H9 (cell line): Measurements from ENCODE around the gene COCH. TPM values are rescaled to one million over a fixed set of nuclear protein-coding genes. Genes with fewer than 3 reads are reported as not detected.

Experiments
- DNase-seq: peaks from one replicate; pipeline ENCODE4 v3.0.0-alpha.2; 2017
- H2AFZ ChIP-seq: one replicate; pipeline ENCODE4 v1.6.1; 2013; ENCODE audit warnings: mild to moderate bottlenecking, low read length, control low read depth, moderate library complexity
- H2AK5ac ChIP-seq: 2 replicates; pipeline ENCODE4 v1.6.1; 2013; ENCODE audit warnings: low read length, control low read depth, mixed read lengths; ENCODE audit not compliant: insufficient read length
- H2BK120ac ChIP-seq: one replicate; pipeline ENCODE4 v1.6.1; 2013; ENCODE audit warnings: low read depth, mild to moderate bottlenecking, low read length, control low read depth, inconsistent platforms; ENCODE audit not compliant: poor library complexity, severe bottlenecking
- H2BK12ac ChIP-seq: 2 replicates; pipeline ENCODE4 v1.6.1; 2013; ENCODE audit warnings: low read length, control low read depth, mixed read lengths, low read depth; ENCODE audit not compliant: insufficient read length
- H2BK15ac ChIP-seq: 2 replicates; pipeline ENCODE4 v1.6.1; 2013; ENCODE audit warnings: low read depth, low read length, control low read depth
- H2BK20ac ChIP-seq: one replicate; pipeline ENCODE4 v1.6.1; 2013; ENCODE audit warnings: low read depth, mild to moderate bottlenecking, low read length, control low read depth, inconsistent platforms; ENCODE audit not compliant: poor library complexity, severe bottlenecking
- H2BK5ac ChIP-seq: 2 replicates; pipeline ENCODE4 v1.6.1; 2013; ENCODE audit warnings: low read length, control low read depth, mixed read lengths; ENCODE audit not compliant: insufficient read length
- H3K14ac ChIP-seq: 2 replicates; pipeline ENCODE4 v1.6.1; 2013; ENCODE audit warnings: low read length, control low read depth; ENCODE audit not compliant: insufficient read depth
- H3K18ac ChIP-seq: 2 replicates; pipeline ENCODE4 v1.6.1; 2013; ENCODE audit warnings: low read depth, mild to moderate bottlenecking, mixed read lengths, low read length, control low read depth; ENCODE audit not compliant: insufficient read length
- H3K23ac ChIP-seq: 2 replicates; pipeline ENCODE4 v1.6.1; 2013; ENCODE audit warnings: low read length, control low read depth, mixed read lengths, low read depth; ENCODE audit not compliant: insufficient read length
- H3K23me2 ChIP-seq: 2 replicates; pipeline ENCODE4 v1.6.1; 2013; ENCODE audit warnings: low read depth, mild to moderate bottlenecking, mixed read lengths, low read length, control low read depth; ENCODE audit not compliant: insufficient read length, poor library complexity, severe bottlenecking
- H3K27ac ChIP-seq: 2 replicates; pipeline ENCODE4 v1.5.1; 2013; ENCODE audit warnings: low read length, control low read depth, mixed read lengths, low read depth; ENCODE audit not compliant: insufficient read length
- H3K27me3 ChIP-seq: 2 replicates; pipeline ENCODE4 v1.6.1; 2013; ENCODE audit warnings: low read length, control low read depth, inconsistent platforms; ENCODE audit not compliant: insufficient read depth
- H3K4ac ChIP-seq: 2 replicates; pipeline ENCODE4 v1.6.1; 2013; ENCODE audit warnings: low read depth, mild to moderate bottlenecking, control low read depth, inconsistent platforms, low read length, moderate library complexity
- H3K4me1 ChIP-seq: 2 replicates; pipeline ENCODE4 v1.6.1; 2013; ENCODE audit warnings: low read length, control low read depth, inconsistent platforms; ENCODE audit not compliant: insufficient read depth
- H3K4me2 ChIP-seq: 2 replicates; pipeline ENCODE4 v1.6.1; 2013; ENCODE audit warnings: low read length, control low read depth, mixed read lengths; ENCODE audit not compliant: insufficient read length, insufficient read depth
- H3K56ac ChIP-seq: 2 replicates; pipeline ENCODE4 v1.6.1; 2013; ENCODE audit warnings: low read depth, mild to moderate bottlenecking, mixed read lengths, low read length, control low read depth; ENCODE audit not compliant: insufficient read length
- H3K79me1 ChIP-seq: 2 replicates; pipeline ENCODE4 v1.6.1; 2013; ENCODE audit warnings: low read depth, mild to moderate bottlenecking, moderate library complexity, low read length, control low read depth, inconsistent platforms; ENCODE audit not compliant: insufficient read depth, poor library complexity, severe bottlenecking
- H3K79me2 ChIP-seq: 2 replicates; pipeline ENCODE4 v1.6.1; 2013; ENCODE audit warnings: low read length, control low read depth, inconsistent platforms; ENCODE audit not compliant: insufficient read depth
- H3K9ac ChIP-seq: 2 replicates; pipeline ENCODE4 v1.6.1; 2013; ENCODE audit warnings: low read length, control low read depth, mixed read lengths; ENCODE audit not compliant: insufficient read length; ENCODE audit errors: extremely low read depth
- H3K9me3 ChIP-seq: one replicate; pipeline ENCODE4 v1.6.1; 2013; ENCODE audit warnings: low read depth, low read length, inconsistent platforms; ENCODE audit not compliant: control insufficient read depth
- H3T11ph ChIP-seq: one replicate; pipeline ENCODE4 v1.6.1; 2013; ENCODE audit warnings: mild to moderate bottlenecking, low read length, control low read depth, inconsistent platforms
- H4K20me1 ChIP-seq: one replicate; pipeline ENCODE4 v1.6.1; 2013; ENCODE audit not compliant: control insufficient read depth, insufficient read length, insufficient read depth
- H4K5ac ChIP-seq: 2 replicates; pipeline ENCODE4 v1.6.1; 2013; ENCODE audit warnings: low read depth, mild to moderate bottlenecking, mixed read lengths, low read length, control low read depth; ENCODE audit not compliant: insufficient read length
- H4K8ac ChIP-seq: replicated peaks from 2 replicates; pipeline ENCODE4 v1.6.1; 2013; ENCODE audit warnings: low read length, control low read depth, mixed read lengths, low read depth; ENCODE audit not compliant: insufficient read length
- H4K91ac ChIP-seq: 2 replicates; pipeline ENCODE4 v1.6.1; 2013; ENCODE audit warnings: low read depth, mild to moderate bottlenecking, moderate library complexity, mixed read lengths, low read length, control low read depth; ENCODE audit not compliant: insufficient read length
- H3K27ac Mint-ChIP-seq, 3 experiments: 2 replicates in 2 of 3; 3 replicates in 1 of 3; pipeline ENCODE4 v1.8.0; 2020 to 2021; ENCODE audit warnings: mixed read lengths in 3 of 3, mild to moderate bottlenecking in 1 of 3, moderate library complexity in 1 of 3
- H3K27me3 Mint-ChIP-seq: 2 replicates; pipeline ENCODE4 v1.8.0; 2021; ENCODE audit warnings: low read depth, mild to moderate bottlenecking, moderate library complexity, mixed read lengths
- H3K36me3 Mint-ChIP-seq, 3 experiments: 2 replicates in 2 of 3; 3 replicates in 1 of 3; pipeline ENCODE4 v1.8.0; 2020 to 2021; ENCODE audit warnings: low read depth in 3 of 3, mixed read lengths in 3 of 3; ENCODE audit not compliant: insufficient read depth in 1 of 3
- H3K4me1 Mint-ChIP-seq, 2 experiments: 2 replicates each; pipeline ENCODE4 v1.8.0; 2020; ENCODE audit warnings: mixed read lengths in 2 of 2
- H3K4me3 Mint-ChIP-seq, 2 experiments: 2 replicates in 1 of 2; 3 replicates in 1 of 2; pipeline ENCODE4 v1.8.0; 2020 to 2021; ENCODE audit warnings: mild to moderate bottlenecking in 2 of 2, mixed read lengths in 2 of 2, moderate library complexity in 1 of 2
- H3K9me3 Mint-ChIP-seq, 2 experiments: 2 replicates in 1 of 2; 3 replicates in 1 of 2; pipeline ENCODE4 v1.8.0; 2020; ENCODE audit warnings: mild to moderate bottlenecking in 2 of 2, mixed read lengths in 2 of 2, moderate library complexity in 1 of 2
- WGBS: extraction: QIAGEN DNeasy Blood & Tissue Kit; methylation state at CpG from one replicate; pipeline ENCODE4 v1.1.7; 2013; ENCODE audit warnings: missing lambda C conversion rate, low lambda C conversion rate, mixed read lengths; ENCODE audit not compliant: insufficient read length; ENCODE audit errors: extremely low coverage; 5-methylcytosine and 5-hydroxymethylcytosine counted together
- total RNA-seq: library from RNA; stranded (reverse); gene quantifications from 2 replicates; pipeline ENCODE4 v1.2.1, GENCODE V29; 2021
- TF ChIP-seq, protein P1 (sequence below): fragments of 200-600 bp; sonication (generic); conservative IDR thresholded peaks from 3 replicates; pipeline ENCODE4 v1.8.0; 2021; ENCODE audit warnings: antibody characterized with exemption, mild to moderate bottlenecking

COCH gene
- total RNA-seq, 1 experiment from 2014 or later, result 25.8 TPM

DNA sequence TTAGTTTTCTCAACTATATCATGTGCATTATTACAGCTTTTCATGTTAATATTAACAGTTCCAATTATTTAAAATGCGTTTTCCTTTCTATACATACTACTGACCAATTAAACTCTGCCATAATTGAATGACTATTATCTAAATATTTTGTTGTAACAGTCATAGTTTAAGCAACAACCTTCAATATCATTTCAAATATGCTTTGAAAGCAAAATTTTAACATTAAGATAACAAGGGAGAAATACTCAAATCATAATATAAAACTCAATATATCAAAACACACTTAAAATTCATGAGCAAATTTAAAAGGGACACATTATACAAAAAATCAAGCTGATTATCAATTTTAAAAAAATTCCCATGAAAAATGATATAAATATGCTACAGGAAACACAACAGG, 40.5 kb downstream of the COCH start:
- Histone ChIP-seq H3K79me1 (no peaks in the 10 kb centered on the region), H3K18ac (no peak overlapping the region), H3T11ph (no peak overlapping the region), H3K23me2 (no peaks in the 10 kb centered on the region), H2BK12ac (no peak overlapping the region), H2BK20ac (no peak overlapping the region), H2AK5ac (no peak overlapping the region), H4K8ac (no peak overlapping the region), H3K14ac (no peak overlapping the region), H3K56ac (no peak overlapping the region), H3K9me3 (no peaks in the 10 kb centered on the region), H3K4me1 (no peaks in the 10 kb centered on the region), H2BK15ac (no peak overlapping the region), H3K79me2 (no peaks in the 10 kb centered on the region), H4K20me1 (no peaks in the 10 kb centered on the region), H3K4me2 (no peak overlapping the region), H3K27ac (no peak overlapping the region), H2AFZ (no peak overlapping the region), H2BK120ac (no peak overlapping the region), H4K5ac (no peak overlapping the region), H4K91ac (no peak overlapping the region), H2BK5ac (no peak overlapping the region), H3K9ac (no peak overlapping the region), H3K23ac (no peak overlapping the region), H3K4ac (no peak overlapping the region), H3K27me3 (no peaks in the 10 kb centered on the region)
- Mint-ChIP-seq H3K4me3 (no peak overlapping the region), H3K9me3 (no peaks in the 10 kb centered on the region), H3K27me3 (no peaks in the 10 kb centered on the region), H3K36me3 (peaks cover 9 to 29% (median 19%) of the 10 kb centered on the region in 3 experiments; a peak in 5 of 7 replicates), H3K4me1 (no peaks in the 10 kb centered on the region), H3K27ac (no peak overlapping the region)
- DNase-seq, result no peak
- no CpG with 5 or more reads among the region's 1 CpG for WGBS
- TF ChIP-seq, protein P1, sequence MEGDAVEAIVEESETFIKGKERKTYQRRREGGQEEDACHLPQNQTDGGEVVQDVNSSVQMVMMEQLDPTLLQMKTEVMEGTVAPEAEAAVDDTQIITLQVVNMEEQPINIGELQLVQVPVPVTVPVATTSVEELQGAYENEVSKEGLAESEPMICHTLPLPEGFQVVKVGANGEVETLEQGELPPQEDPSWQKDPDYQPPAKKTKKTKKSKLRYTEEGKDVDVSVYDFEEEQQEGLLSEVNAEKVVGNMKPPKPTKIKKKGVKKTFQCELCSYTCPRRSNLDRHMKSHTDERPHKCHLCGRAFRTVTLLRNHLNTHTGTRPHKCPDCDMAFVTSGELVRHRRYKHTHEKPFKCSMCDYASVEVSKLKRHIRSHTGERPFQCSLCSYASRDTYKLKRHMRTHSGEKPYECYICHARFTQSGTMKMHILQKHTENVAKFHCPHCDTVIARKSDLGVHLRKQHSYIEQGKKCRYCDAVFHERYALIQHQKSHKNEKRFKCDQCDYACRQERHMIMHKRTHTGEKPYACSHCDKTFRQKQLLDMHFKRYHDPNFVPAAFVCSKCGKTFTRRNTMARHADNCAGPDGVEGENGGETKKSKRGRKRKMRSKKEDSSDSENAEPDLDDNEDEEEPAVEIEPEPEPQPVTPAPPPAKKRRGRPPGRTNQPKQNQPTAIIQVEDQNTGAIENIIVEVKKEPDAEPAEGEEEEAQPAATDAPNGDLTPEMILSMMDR, result no peak
